ENCODE data around the gene PID1.

DNA sequence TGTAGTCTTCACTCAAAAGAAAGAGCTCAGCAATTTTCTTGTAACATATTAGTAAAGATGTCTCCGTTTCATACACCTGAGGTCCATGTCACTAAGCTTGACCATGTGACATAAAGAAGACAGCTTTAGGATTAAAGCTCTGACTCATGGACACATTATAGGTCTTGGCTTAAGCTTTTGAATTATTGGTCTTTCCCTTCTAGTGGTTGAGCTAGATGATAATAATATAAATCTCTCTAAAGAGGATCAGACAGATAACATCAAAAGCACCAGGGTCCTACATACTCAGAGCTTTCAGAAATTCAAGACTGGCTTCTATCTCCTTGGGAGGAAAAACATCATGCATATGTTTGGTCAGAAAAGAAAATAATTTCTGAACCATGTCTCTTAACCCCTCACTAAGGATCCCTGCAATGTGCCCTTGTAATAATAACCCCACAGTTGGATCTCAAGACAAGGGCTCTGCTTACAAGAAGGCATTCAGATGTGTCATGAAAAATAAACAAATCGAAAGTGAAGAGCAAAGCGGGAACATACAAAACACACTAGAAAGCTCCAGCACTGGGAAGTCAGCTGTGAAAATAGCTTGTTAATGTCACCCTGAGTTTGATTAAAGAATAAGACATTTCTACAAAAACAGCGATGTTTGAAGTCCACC lies 174.5 kb downstream of the PID1 start:
- TF ChIP-seq, protein P1, sequence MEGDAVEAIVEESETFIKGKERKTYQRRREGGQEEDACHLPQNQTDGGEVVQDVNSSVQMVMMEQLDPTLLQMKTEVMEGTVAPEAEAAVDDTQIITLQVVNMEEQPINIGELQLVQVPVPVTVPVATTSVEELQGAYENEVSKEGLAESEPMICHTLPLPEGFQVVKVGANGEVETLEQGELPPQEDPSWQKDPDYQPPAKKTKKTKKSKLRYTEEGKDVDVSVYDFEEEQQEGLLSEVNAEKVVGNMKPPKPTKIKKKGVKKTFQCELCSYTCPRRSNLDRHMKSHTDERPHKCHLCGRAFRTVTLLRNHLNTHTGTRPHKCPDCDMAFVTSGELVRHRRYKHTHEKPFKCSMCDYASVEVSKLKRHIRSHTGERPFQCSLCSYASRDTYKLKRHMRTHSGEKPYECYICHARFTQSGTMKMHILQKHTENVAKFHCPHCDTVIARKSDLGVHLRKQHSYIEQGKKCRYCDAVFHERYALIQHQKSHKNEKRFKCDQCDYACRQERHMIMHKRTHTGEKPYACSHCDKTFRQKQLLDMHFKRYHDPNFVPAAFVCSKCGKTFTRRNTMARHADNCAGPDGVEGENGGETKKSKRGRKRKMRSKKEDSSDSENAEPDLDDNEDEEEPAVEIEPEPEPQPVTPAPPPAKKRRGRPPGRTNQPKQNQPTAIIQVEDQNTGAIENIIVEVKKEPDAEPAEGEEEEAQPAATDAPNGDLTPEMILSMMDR (IDR thresholded peaks at IDR 0.05), result no peak
- TF ChIP-seq POLR2AphosphoS5 (IDR thresholded peaks at IDR 0.05; ENCODE audit: low read depth, low read length) (no peak), TCF7L2 (IDR thresholded peaks at IDR 0.05; ENCODE audit: low read depth, low read length) (no peak), SIN3A (IDR thresholded peaks at IDR 0.05; ENCODE audit: borderline replicate concordance, insufficient read depth, low read depth, low read length) (no peak)
- TF ChIP-seq, protein P2, sequence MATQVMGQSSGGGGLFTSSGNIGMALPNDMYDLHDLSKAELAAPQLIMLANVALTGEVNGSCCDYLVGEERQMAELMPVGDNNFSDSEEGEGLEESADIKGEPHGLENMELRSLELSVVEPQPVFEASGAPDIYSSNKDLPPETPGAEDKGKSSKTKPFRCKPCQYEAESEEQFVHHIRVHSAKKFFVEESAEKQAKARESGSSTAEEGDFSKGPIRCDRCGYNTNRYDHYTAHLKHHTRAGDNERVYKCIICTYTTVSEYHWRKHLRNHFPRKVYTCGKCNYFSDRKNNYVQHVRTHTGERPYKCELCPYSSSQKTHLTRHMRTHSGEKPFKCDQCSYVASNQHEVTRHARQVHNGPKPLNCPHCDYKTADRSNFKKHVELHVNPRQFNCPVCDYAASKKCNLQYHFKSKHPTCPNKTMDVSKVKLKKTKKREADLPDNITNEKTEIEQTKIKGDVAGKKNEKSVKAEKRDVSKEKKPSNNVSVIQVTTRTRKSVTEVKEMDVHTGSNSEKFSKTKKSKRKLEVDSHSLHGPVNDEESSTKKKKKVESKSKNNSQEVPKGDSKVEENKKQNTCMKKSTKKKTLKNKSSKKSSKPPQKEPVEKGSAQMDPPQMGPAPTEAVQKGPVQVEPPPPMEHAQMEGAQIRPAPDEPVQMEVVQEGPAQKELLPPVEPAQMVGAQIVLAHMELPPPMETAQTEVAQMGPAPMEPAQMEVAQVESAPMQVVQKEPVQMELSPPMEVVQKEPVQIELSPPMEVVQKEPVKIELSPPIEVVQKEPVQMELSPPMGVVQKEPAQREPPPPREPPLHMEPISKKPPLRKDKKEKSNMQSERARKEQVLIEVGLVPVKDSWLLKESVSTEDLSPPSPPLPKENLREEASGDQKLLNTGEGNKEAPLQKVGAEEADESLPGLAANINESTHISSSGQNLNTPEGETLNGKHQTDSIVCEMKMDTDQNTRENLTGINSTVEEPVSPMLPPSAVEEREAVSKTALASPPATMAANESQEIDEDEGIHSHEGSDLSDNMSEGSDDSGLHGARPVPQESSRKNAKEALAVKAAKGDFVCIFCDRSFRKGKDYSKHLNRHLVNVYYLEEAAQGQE (IDR thresholded peaks at IDR 0.05; ENCODE audit: insufficient read depth in 1 of 2, low read depth in 2 of 2, low read length in 1 of 2), result no peak

Data from Panc1 (cell line).